GM20431 (cell line): ENCODE results near the gene AHCYL1.
"Not testable (repeated sequence)": the region's sequence is repeated elsewhere in the genome, so short reads cannot be mapped to it uniquely, and the experiment has no call there.

Source experiments
- in situ Hi-C: fragments of 300-500 bp; cut with MseI, MboI; formaldehyde crosslinking; loops from one replicate; pipeline ENCODE4 v1.15.0; 2020; ENCODE audit warnings: low sequenced_read_pairs; ENCODE audit not compliant: unreplicated experiment

The AHCYL1 gene

GRCh38 chr1:110024613-110025012 lies 40.0 kb downstream of the AHCYL1 start:
- in situ Hi-C loops: no loop called here

DNA sequence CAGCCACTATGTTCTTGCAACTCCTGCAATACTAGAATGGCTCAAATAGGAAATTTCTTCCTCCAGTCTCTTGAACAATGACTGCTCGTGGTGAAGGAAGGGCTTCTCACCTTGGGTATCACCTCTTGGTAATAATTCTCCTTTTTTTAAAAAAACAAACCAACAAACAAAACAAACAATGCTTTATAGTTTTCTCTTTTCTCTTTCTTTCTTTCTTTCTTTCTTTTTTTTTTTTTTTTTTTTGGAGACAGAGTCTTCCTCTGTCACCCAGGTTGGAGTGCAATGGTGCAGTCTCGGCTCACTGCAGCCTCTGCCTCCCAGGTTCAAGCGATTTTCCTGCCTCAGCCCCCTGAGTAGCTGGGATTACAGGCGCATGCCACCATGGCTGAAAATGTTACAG lies 46.1 kb downstream of the AHCYL1 start:
- in situ Hi-C loops: not testable (repeated sequence)

- in situ Hi-C loops: no loop called here
Observed at GRCh38 chr1:110032327-110032726, 47.8 kb downstream of the AHCYL1 start.

DNA sequence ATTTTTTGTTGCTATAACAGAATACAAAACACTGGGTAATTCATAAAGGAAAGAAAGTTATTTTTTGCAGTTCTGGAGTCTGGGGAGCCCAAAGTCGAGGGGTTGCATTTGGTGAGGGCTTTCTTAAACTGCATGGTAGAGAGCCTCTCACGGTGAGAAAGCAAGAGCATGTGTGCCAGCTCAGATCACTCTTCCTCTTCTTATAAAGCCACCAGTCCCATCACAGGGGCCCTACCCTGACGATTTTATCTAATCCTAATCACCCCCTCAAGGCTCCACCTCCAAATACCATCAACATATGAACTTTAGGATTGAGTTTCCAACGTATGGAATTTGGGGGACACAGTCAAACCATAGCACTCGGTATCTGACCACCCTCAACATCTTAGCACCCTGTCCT lies 48.9 kb downstream of the AHCYL1 start:
- in situ Hi-C loops: no loop called here

- in situ Hi-C loops: no loop called here
Observed at GRCh38 chr1:110034040-110034450, 49.5 kb downstream of the AHCYL1 start.

GRCh38 chr1:110034451-110035235 lies 50.1 kb downstream of the AHCYL1 start, which contains the start of gene STRIP1:
STRIP1 (plus strand) TSS chr1:110034624; CDS start chr1:110034638, 14 bp downstream.
- in situ Hi-C loops: no loop called here

DNA sequence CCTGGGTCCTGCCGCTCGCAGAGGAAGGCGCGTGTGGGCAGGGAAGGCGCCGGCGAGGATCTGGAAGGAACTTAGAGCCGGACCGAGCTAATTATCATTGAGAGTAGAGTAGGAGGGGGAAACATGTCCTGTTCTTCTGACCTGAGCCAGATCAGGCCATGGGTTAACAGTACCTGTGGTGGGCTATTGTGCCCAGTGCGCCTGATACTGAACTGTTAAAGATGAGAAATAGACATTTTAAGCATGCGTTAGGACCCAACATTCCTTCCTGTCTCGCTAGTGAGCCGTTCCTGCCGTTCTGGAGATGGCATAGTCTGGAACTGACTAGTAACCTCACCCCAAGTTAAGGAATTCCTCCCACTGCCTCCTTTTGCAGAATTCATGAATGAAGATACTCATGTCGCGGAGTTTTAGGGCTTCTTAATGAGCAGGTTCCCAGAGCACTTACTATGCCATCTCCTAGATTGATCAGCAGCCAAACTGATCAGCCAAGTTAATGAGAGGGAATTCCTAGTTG lies 50.7 kb downstream of the AHCYL1 start:
- in situ Hi-C loops: no loop called here

GRCh38 chr1:110038271-110038670 lies 53.7 kb downstream of the AHCYL1 start:
- in situ Hi-C loops: no loop called here

DNA sequence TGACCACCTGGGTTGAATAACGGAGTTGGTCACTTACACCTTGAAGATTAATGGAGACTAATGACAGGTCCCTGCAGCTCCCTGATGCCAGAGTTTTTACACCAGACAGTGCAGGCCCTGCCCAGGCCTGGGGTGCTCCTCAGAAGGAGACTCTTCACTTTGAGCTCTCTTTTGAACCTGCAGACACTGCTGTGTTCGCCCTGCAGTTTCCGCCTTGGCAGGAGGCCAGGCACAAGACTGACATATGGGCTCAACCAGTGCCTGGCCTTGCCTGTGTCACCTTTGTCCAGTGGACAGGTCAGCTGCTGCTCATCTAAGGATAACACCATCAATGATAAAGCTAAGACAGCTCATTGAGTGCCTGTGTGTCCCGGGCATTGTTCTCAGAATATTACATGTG lies 55.1 kb downstream of the AHCYL1 start:
- in situ Hi-C loops: no loop called here

DNA sequence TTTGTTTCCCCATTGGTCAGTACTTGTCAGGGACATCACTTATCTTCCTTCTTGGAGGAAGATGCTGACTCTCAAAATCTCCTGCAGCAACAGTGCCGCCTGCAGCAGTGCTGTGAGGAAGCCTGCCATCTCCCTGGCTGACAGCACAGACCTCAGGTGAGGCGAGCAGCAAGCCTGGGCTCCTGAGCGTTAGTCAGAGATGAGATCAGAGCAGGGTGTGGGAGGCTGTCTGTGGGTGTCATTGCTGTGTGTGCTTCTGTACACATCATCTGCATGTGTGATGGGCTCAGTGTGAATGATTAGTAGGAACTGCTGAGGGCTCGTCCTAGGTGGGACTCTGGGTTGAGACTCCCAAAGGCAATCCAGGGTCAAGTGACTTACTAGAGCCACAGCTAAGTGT lies 56.0 kb downstream of the AHCYL1 start:
- in situ Hi-C loops: no loop called here

- in situ Hi-C loops: no loop called here
Observed at GRCh38 chr1:110043016-110043415, 58.5 kb downstream of the AHCYL1 start.

DNA sequence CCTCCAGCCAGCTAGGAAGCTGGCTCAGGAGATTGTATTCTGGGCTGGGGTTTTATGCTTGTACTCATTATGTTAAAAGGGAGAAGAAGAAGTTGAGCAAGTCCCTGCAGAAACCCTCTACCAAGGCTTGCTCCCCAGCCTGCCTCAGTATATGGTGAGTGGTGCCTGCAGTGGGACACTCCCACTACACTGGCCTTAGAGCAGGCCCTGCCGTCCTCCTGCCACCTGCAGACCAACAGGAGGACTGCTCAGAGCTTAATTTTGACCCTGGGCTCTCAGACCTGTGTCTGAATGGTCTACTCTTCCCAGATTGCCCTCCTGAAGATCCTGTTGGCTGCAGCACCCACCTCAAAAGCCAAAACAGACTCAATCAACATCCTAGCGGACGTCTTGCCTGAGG lies 62.9 kb downstream of the AHCYL1 start:
- in situ Hi-C loops: no loop called here

DNA sequence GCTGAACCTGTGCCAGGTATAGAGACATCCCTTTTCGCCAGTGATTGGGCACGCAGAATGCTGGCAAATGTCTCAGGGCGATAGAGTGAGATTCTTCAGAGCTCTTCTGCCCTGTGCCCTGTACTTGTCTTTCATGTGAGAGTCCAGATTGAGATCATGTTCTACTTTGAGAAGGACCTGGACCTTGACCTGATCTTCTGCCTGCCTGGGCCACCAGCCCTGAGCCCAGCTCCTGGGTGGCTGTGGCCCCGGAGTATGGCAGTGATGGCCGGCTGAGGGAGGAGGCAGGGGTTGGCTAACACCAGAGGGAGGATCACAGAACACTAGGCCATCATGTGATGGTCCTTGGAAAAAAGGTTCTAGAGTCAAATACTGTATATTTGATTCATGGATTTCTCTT lies 63.7 kb downstream of the AHCYL1 start:
- in situ Hi-C loops: no loop called here

- in situ Hi-C loops: no loop called here
Observed at GRCh38 chr1:110048923-110049601, 64.5 kb downstream of the AHCYL1 start.

- in situ Hi-C loops: no loop called here
Observed at GRCh38 chr1:110049801-110050601, 65.4 kb downstream of the AHCYL1 start.

DNA sequence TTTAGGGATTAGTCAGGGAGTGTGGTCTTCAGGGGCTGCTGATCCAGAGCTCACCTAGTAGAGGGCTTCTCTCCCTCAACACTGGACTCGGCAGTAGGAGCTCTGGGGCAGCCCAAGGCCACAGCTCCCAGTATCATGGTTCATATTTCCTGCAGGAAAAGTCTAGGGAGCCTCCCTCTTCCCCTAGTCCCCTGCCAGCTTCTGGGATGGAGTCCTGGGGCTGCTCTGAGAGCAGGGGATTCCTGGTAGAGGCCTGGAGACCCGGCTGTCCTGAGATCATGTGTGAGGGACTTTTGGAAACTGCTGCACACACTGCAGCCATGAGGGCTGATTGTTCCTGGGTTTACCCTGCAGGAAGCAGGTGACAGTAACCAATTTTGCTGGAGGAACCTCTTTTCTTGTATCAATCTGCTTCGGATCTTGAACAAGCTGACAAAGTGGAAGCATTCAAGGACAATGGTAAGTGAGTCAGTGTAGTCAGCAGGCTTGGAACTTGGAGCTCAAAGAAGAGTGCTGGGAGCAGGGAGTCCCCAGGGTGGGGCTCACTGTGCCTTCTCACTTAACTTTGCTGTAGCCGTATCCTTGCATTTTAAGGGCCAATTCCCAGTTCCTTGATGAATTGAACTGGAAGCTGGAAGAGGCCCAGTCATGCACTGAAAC lies 66.2 kb downstream of the AHCYL1 start:
- in situ Hi-C loops: no loop called here

DNA sequence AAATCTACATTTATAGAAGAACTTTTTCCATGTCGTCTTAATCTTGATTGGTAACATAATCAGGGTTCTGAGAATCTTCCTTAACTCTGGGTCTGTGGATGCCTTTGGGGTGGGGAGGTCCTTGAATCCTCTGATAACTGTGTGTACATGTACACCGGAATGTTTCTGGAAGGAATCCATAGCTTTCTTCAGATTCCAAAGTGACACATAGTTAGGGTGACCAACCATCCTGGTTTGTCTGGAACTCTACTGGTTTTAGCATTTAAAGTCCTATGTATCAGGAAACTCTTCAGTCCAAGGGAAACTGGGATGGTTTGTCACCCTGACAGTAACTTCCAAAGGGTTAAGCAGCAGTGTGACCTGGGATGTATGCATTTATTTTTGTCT lies 66.7 kb downstream of the AHCYL1 start:
- in situ Hi-C loops: no loop called here

DNA sequence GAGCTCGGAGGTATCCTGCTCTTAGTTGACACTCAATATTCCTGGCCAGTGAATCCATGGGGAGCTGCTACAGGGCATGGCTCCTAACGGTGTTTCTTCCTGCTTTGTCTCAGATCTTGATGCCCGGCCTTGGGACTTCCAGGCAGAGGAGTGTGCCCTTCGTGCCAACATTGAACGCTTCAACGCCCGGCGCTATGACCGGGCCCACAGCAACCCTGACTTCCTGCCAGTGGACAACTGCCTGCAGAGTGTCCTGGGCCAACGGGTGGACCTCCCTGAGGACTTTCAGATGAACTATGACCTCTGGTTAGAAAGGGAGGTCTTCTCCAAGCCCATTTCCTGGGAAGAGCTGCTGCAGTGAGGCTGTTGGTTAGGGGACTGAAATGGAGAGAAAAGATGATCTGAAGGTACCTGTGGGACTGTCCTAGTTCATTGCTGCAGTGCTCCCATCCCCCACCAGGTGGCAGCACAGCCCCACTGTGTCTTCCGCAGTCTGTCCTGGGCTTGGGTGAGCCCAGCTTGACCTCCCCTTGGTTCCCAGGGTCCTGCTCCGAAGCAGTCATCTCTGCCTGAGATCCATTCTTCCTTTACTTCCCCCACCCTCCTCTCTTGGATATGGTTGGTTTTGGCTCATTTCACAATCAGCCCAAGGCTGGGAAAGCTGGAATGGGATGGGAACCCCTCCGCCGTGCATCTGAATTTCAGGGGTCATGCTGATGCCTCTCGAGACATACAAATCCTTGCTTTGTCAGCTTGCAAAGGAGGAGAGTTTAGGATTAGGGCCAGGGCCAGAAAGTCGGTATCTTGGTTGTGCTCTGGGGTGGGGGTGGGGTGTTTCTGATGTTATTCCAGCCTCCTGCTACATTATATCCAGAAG lies 69.2 kb downstream of the AHCYL1 start:
- in situ Hi-C loops: no loop called here
